Measurements from ENCODE around the gene ALX4. TPM values are rescaled to one million over a fixed set of nuclear protein-coding genes. Genes with fewer than 3 reads are reported as not detected.

Gene ALX4
- polyA plus RNA-seq, 1 of the 3 experiments (the other 2 are of a cell fraction) = under 0.01 TPM

GRCh38 chr11:44219830-44220796 lies 89.8 kb downstream of the ALX4 start:
- POLR2A ChIA-PET = no interaction called here
- peaks cover 7 to 21% of the 10 kb centered on the region in 2 experiments; a peak in 2 of 4 replicates for H3K4me1 ChIP-seq (ENCODE audit: control insufficient read depth in 1 of 2, insufficient read depth in 2 of 2, low read depth in 1 of 2, low read length in 1 of 2)
- H4K20me1 ChIP-seq (ENCODE audit: insufficient read depth) = no peaks in the 10 kb centered on the region
- no peak for DNase-seq
- H3K79me2 ChIP-seq (ENCODE audit: insufficient read depth) = no peaks in the 10 kb centered on the region
- no peak overlapping the region for H2AFZ ChIP-seq (ENCODE audit: low read depth)
- 68% methylated on average over 4 of the region's 4 CpGs for WGBS (ENCODE audit: low lambda C conversion rate)
- peaks cover under 1 to 2% of the 10 kb centered on the region in 2 experiments for H3K36me3 ChIP-seq (replicated peaks in 1 of 2; ENCODE audit: control insufficient read depth in 1 of 2, insufficient read depth in 2 of 2, low read length in 1 of 2)
- H3K4me2 ChIP-seq = no peak overlapping the region
- H3K27me3 ChIP-seq (ENCODE audit: insufficient read depth) = no peaks in the 10 kb centered on the region
- TF ChIP-seq TCF12 (IDR thresholded peaks at IDR 0.05) = peak; percentile 63
- TF ChIP-seq JUND (IDR thresholded peaks at IDR 0.05) = peak; percentile 53
- no peak for TF ChIP-seq GATA2 (CRISPR knock-in tag; IDR thresholded peaks at IDR 0.05)
- peak; percentile 65; the same call in 1 of the 2 replicates for TF ChIP-seq FOSL2 (IDR thresholded peaks at IDR 0.05; ENCODE audit: borderline replicate concordance, low read depth)
- TF ChIP-seq PBX3 (IDR thresholded peaks at IDR 0.05) = peak; percentile 80
- H3K27ac ChIP-seq (ENCODE audit: low read depth in 2 of 2, low read length in 1 of 2) = peak overlapping the region in 1 of 2 experiments; percentile 23; a peak in 2 of 4 replicates
- H3K9me2 ChIP-seq = no peaks in the 10 kb centered on the region
- no peaks in the 10 kb centered on the region for H3F3A ChIP-seq (replicated peaks; ENCODE audit: insufficient read depth)
- no peaks in the 10 kb centered on the region for H3K9me3 ChIP-seq
- H3K9ac ChIP-seq = no peak overlapping the region
- no peak overlapping the region for H3K4me3 ChIP-seq (ENCODE audit: low read depth in 2 of 2, low read length in 1 of 2)
- CTCF ChIA-PET = interaction anchor here (1.1 to 1.3 kb wide), 2 partner anchors 66 to 84 kb away, joined by 3 read pairs; no protein-coding TSS in a partner anchor

- DNase-seq = no peak
- WGBS (ENCODE audit: low lambda C conversion rate) = 87% methylated on average over 1 of the region's 1 CpG
- no peaks in the 10 kb centered on the region for H3K79me2 ChIP-seq (ENCODE audit: insufficient read depth)
- TF ChIP-seq TCF12 (IDR thresholded peaks at IDR 0.05) (no peak), NRF1 (IDR thresholded peaks at IDR 0.05; ENCODE audit: low read depth, low read length) (no peak), RCOR1 (IDR thresholded peaks at IDR 0.05; ENCODE audit: low read length) (no peak), FOXM1 (IDR thresholded peaks at IDR 0.05; ENCODE audit: low read depth) (no peak), EZH2phosphoT487 (IDR thresholded peaks at IDR 0.05; ENCODE audit: borderline replicate concordance, low read depth) (no peak), MEF2A (IDR thresholded peaks at IDR 0.05; ENCODE audit: borderline replicate concordance, low read depth) (no peak), YY1 (IDR thresholded peaks at IDR 0.05; ENCODE audit: low read depth) (no peak), ZBTB33 (IDR thresholded peaks at IDR 0.05; ENCODE audit: borderline replicate concordance, low read depth) (no peak), CHD2 (IDR thresholded peaks at IDR 0.05; ENCODE audit: low read length, partially characterized antibody) (no peak), SMC3 (IDR thresholded peaks at IDR 0.05; ENCODE audit: low read depth, low read length) (no peak), MXI1 (IDR thresholded peaks at IDR 0.05; ENCODE audit: low read depth, low read length) (no peak), NFIC (IDR thresholded peaks at IDR 0.05; ENCODE audit: borderline replicate concordance) (no peak), IRF3 (IDR thresholded peaks at IDR 0.05; ENCODE audit: low read depth, low read length) (no peak), ELF1 (IDR thresholded peaks at IDR 0.05) (no peak)
- no peak overlapping the region for H3K9ac ChIP-seq
- H3K4me1 ChIP-seq (ENCODE audit: control insufficient read depth in 1 of 2, insufficient read depth in 2 of 2, low read depth in 1 of 2, low read length in 1 of 2) = peaks cover 7 to 10% of the 10 kb centered on the region in 2 experiments; a peak in 2 of 4 replicates
- H3K4me3 ChIP-seq (ENCODE audit: low read depth in 2 of 2, low read length in 1 of 2) = no peak overlapping the region
- H3K9me2 ChIP-seq = no peaks in the 10 kb centered on the region
- H2AFZ ChIP-seq (ENCODE audit: low read depth) = no peak overlapping the region
- no peak overlapping the region for H3K27ac ChIP-seq (ENCODE audit: low read depth in 2 of 2, low read length in 1 of 2)
- H3K36me3 ChIP-seq (replicated peaks in 1 of 2; ENCODE audit: control insufficient read depth in 1 of 2, insufficient read depth in 2 of 2, low read length in 1 of 2) = peaks cover 2 to 6% of the 10 kb centered on the region in 2 experiments
- no peaks in the 10 kb centered on the region for H3F3A ChIP-seq (replicated peaks; ENCODE audit: insufficient read depth)
- no peaks in the 10 kb centered on the region for H3K27me3 ChIP-seq (ENCODE audit: insufficient read depth)
- H3K9me3 ChIP-seq = 0 out of 2 replicates have a peak, but pooled peaks cover 4% of the 10 kb centered on the region
- no peak overlapping the region for H3K4me2 ChIP-seq
- POLR2A ChIA-PET = no interaction called here
- no peaks in the 10 kb centered on the region for H4K20me1 ChIP-seq (ENCODE audit: insufficient read depth)
- CTCF ChIA-PET = interaction anchor here (0.6 to 1.1 kb wide), 3 partner anchors 46 to 68 kb away, joined by 3 read pairs; no protein-coding TSS in a partner anchor
Measured at GRCh38 chr11:44217432-44217831, 92.5 kb downstream of the ALX4 start.

Measured in SK-N-SH (cell line).